Right hindlimb (tissue), 1 donor: ENCODE results near the gene BABAM1.
"Not testable (repeated sequence)": the region's sequence is repeated elsewhere in the genome, so short reads cannot be mapped to it uniquely, and the experiment has no call there.

ENCODE experiments used
- DNase-seq: peaks from one replicate; pipeline ENCODE4 v3.0.0-alpha.2; 2018

The BABAM1 gene

DNA sequence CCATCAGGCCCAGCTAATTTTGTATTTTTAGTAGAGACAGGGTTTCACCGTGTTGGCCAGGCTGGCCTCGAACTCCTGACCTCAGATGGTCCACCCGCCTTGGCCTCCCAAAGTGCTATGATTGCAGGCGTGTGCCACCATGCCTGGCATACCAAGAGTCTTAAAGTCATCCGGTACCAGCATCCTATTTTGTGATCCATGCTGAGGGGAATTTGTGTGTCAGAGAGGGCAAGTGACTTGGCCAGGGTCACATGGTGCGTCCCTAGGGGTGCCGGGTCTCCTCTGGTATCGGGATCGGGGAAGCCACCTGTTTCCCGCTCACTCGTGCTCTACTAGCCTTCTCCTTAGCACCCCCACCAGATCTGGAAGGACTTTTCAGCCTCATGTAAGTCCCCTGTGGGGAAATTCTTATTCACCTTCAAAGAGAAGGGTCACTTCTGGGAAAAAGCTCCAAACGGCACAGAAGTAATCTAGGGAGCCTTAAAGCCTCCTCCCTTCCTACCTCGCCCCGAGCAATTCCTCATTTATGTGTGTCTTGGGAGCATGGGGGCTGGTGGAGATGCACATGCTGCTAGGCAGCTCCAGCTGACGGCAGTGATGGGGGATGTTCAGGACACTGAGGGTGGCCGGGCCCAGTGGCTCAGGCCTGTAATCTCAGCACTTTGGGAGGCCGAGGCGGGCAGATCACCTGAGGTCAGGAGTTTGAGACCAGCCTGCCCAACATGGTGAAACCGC is 8.4 kb downstream of the BABAM1 start:
- no peak for DNase-seq

DNA sequence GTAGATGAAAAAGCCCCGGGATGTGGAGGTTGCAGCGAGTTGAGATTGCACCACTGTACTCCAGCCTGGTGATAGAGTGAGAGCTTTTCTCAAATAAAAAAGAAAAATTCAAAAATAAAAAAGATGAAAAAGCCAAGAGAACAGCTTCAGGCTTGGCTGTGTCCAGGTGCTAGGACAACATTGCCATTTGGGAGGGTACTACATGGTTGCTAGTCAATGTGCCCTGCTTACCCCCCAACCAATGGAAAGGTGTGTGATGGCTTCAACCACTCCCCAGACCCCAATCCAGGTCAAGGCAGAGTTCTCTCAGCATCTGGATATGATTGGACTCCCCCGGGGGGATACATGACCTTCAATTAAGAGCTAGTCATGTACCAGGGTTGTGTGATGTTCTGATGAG is 12.2 kb downstream of the BABAM1 start:
- no peak for DNase-seq

DNA sequence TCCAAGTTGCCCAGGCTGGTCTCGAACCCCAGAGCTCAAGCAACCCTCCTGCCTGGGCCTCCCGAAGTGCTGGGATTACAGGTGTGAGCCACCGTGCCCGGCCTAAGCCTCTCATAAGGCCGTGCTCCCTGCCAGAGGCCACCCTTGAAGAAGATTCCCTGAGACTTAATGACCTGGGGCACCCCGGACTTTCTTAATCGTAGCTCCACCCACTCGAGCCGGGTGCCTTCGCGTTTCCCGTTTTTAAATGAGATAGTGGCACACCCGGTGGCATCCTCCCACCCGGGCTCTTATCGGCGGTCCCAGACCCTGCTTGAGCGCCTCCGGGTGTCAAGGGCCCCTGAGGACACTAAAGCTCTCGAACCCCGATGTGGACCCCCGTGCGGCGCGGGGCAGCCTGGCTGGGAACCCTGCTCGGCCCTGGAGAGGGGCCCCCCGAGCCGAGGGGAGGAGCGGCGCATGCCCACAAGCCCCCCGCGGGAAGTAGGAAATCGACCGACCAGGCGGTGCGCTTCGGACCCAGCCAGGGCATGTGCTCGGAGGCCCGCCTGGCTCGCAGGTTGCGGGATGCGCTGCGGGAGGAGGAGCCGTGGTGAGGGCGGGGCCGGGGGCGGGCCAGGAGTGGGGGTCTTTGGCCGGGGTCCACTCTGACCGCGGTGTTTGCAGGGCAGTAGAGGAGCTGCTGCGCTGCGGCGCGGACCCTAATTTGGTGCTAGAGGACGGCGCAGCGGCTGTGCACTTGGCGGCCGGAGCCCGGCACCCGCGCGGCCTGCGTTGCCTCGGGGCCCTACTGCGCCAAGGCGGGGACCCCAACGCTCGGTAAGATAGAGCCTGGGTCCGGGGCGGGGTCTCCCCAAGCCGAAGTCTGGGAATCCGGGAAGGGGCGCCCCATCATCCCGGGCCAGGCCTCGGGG is 14.4 kb downstream of the BABAM1 start, which contains the start of gene ANKLE1:
Gene ANKLE1, plus strand, starts transcription at position 511 of the 914 bp plus-strand sequence. Its CDS starts 20 bp downstream, at position 531.
- peak; percentile 58 for DNase-seq

DNA sequence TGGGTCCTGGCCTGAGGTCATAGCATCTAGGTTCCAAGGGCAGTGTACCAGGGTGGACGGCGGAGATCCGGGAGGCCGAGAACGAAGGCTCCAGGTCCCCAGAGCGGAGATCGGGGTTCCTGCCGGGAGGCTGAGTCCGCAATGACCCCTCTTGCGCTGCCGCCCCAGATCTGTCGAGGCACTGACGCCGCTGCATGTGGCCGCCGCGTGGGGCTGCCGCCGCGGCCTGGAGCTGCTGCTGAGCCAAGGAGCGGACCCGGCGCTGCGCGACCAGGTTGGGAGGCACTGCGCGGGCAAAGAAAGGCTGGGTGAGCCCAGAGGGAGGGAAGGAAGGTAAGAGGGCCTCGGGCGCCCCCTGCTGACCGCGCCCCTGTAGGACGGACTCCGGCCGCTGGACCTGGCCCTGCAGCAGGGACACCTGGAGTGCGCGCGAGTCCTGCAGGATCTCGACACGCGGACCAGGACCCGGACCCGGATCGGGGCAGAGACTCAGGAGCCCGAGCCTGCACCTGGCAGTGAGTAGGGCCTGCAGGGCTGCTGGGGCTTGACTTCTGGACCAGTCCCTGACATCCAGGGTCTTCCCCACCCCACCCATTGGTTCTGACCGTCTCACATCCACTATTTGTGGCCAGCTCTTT is 15.4 kb downstream of the BABAM1 start:
- DNase-seq: peak; percentile 82

DNA sequence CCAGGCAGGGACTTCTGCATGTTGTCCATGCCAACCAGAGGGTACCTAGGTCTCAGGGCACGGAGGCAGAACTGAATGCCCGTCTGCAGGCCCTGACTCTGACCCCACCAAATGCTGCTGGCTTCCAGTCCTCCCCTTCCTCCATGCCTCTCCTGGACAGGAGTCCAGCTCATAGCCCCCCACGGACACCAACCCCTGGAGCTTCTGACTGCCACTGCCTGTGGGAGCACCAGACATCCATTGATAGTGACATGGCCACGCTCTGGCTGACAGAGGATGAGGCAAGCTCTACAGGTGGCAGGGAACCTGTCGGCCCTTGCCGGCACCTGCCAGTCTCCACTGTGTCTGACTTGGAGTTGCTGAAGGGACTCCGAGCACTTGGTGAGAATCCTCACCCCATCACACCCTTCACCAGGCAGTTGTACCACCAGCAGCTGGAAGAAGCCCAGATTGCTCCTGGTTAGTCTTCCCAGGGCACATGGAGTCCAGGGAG is 16.3 kb downstream of the BABAM1 start:
- no peak for DNase-seq

DNA sequence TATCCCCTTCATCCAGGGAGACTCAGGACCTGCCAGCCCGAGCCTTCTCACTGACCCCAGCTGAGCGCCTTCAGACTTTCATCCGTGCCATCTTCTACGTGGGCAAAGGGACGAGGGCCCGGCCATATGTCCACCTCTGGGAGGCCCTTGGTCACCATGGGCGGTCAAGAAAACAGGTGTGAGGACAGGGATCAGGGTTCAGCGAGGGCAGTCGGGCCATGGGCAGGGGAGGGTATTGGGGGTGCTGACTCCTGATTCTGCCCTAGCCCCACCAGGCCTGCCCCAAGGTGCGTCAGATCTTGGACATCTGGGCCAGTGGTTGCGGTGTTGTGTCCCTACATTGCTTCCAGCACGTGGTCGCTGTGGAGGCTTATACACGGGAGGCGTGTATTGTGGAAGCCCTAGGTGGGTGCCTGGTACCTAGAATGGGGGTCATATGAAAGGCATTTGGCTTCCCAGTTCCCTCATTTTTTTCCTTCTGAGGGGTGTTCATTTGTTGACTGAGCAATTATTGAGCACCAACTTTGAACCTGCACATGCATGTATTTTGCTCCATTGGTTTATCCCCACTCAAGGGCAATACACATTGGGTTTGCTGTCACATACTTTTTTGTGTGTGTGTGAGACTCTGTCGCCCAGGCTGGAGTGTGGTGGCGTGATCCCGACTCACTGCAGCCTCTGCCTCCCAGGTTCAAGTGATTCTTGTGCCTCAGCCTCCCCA is 18.3 kb downstream of the BABAM1 start:
- DNase-seq: no peak

DNA sequence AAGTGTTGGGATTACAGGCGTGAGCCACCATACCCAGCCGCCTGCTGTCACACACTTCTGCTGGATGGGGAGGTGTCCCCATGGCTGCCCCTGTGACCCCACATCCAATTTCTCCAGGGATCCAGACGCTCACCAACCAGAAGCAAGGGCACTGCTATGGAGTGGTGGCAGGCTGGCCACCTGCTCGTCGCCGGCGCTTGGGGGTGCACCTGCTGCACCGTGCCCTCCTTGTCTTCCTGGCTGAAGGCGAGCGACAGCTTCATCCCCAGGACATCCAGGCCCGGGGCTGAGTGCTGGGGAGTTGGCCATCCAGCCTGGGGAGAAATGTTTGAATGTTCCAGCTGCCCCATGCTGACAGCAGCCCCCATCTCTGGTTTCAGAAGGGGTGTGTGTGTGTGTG is 19.0 kb downstream of the BABAM1 start:
- DNase-seq: no peak

DNA sequence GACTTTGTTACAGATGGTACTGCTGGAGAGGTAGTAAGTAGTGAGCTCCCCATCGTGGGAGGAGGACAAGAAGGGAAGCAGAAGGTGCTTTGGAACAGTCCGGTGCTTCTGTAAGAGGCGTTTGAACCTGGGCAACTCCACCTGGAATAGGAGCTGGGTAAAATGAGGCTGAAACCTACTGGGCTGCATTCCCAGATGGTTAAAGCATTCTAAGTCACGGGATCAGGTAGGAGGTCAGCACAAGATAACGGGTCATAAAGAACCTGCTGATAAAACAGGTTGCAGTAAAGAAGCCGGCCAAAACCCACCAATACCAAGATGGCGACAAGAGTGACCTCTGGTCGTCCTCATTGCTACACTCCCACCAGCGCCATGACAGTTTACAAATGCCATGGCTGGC is 19.5 kb downstream of the BABAM1 start:
- DNase-seq: no peak

DNA sequence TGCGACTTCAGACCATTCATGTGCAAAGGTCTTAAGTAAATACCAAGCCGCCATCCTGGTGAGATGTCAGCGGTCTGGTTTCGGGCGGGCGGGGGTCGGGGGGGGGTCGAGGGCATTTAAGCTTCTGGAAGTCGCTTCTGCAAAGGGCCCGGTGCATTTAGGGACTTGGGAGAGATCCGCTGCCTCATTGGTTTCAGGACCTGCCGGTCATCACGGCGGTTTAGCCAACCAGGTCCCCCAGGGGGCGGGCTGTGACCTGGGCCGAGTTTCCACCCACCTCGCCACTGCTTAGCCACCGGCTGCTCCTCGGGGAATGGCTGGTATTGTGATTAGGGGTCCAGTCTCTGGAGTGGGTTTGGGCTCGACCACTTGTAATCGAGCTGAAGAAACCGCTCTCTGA is 22.2 kb downstream of the BABAM1 start:
- DNase-seq: peak; percentile 68

DNA sequence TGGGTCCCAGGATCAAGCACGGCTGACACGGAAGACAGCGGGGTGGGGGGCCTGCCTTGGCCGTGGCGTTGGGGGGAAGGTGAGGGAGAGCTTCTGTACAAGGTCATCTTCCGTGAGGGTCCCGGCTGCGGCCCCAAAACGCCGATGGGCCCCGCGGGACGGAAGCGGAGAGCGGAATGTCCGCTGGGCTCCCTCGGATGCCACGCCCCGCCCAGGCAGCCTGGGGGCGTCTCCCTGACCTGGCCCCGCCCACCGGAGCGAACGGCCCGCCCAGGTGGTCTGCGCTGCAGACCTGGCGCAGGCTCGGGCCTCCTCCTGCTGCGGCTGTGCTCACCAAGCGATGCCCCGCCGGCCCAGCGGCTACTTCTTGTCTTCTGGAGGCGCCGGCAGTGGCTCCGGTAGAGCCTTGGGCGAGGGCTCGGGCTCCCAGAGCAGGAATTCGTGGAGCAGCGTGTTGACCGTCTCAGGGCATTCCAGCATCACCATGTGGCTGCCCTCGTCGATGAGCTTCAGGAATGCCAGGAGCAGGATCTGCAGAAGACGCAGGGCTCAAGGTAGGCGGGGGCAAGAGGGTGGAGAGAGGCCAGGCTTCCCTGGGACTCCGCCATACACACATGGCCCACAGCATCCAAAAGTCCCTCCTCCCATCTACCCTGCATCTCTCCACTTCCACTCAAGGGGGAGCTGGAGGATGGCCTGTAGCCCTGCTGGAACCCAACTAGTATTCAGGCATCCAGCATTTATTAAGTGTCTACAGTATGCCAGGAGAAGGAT is 25.2 kb downstream of the BABAM1 start:
- DNase-seq: peak; percentile 87

DNA sequence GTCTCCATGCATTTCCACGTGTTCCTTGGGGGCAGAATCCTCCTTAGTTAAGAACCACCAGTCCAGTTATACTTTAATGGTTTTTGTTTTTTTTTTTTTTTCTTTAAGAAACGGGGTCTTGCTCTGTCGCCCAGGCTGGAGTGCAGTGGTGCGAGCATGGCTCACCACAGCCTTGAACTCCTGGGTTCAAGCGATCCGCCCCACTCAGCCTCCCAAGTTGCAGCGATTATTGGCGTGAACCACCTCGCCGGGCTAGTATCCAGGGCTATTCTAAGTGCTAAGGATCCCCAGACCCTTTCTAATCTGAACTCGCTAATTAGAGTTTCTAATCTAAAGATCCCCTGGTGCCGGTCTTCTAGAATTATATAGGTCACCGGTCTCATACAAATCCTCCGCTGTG is 26.4 kb downstream of the BABAM1 start:
- no peak for DNase-seq

DNA sequence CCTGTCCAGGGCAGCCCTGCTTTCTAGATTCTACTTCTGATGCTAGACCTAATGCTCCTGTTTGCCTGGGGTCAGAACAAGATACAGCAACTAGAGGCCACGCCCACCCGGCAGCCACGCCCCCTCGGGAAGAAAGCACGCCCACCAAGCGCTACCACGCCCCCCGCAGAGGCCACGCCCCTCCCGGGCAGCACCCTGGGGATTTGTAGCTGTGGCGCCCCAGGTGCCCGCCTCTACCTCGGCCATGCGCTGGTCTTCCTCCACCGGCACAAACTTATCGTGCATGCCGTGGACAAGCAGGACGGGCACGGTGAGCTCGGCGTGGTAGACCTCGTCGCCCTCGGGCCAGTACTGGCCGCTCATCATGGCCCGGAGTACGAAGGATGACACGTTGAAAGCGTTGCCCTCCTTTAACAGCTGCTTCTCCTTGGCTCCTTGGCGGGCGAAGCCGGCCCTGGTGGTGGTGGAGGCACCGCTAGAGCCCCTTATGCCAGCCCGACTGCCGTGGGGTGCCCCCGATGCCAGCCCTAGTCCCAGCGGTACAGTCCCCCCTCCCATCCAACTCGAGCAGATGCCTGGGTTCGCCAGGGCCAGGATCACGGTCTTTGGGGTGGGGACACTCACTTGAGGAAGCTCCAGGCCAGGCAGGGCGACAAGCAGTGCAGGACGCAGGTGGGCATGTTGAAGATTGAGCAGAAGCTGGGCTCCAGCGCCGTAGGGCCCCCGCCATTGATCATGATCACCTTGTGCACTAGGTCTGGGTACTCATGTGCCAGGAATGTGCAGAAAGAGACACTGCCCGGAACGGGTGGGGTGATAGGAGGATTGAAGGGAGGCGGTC is 27.0 kb downstream of the BABAM1 start:
- DNase-seq: no peak

DNA sequence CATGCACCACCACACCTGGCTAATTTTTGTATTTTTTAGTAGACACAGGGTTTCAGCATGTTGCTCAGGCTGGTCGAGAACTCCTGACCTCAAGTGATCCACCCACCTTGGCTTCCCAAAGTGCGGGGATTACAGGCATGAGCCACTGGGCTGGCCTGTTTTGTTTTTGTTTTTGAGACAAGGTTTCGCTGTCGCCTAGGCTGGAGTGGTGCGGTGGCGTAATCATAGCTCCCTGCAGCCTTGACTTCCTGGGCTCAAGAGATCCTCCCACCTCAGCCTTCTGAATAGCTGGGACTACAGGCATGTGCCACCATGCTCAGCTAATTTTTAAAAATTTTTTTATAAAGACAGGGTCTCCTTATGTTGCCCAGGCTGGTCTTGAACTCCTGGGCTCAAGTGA is 28.3 kb downstream of the BABAM1 start:
- not testable (repeated sequence) for DNase-seq

DNA sequence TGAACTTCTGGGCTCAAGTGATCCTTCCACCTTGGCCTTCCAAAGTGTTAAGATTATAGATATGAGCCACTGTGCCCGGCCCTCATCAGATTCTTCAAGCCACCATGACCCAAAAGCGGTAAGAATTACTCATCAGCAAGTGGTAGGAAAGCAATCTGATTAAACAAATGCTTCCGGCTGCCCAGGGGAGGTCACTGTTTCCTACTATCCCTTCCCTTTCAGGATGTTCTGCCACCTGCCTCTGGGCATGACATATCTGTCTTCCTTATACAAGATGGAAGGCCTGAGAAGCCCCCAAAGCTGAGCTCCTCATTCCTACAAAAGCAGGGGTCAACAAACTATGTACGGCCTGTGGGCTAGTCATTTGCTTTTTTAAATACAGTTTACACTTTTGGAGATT is 29.0 kb downstream of the BABAM1 start:
- no peak for DNase-seq

DNA sequence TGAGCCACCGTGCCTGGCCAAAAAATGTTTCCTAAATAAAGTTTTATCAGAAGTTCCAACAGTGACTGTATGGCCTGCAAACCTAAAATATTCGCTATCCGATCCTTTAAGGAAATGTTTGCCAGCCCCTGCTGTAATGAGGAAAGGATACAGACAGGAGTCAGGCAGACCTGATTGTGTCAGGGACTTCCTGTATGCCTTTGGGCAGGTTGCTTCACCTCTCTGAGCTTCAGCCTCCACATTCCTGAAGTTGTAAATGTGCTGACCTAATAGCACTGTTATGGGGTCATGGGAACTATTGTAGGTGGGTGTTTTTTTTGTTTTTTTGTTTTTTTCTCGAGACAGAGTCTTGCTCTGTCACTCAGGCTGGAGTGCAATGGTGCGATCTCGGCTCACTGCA is 29.7 kb downstream of the BABAM1 start:
- no peak for DNase-seq

DNA sequence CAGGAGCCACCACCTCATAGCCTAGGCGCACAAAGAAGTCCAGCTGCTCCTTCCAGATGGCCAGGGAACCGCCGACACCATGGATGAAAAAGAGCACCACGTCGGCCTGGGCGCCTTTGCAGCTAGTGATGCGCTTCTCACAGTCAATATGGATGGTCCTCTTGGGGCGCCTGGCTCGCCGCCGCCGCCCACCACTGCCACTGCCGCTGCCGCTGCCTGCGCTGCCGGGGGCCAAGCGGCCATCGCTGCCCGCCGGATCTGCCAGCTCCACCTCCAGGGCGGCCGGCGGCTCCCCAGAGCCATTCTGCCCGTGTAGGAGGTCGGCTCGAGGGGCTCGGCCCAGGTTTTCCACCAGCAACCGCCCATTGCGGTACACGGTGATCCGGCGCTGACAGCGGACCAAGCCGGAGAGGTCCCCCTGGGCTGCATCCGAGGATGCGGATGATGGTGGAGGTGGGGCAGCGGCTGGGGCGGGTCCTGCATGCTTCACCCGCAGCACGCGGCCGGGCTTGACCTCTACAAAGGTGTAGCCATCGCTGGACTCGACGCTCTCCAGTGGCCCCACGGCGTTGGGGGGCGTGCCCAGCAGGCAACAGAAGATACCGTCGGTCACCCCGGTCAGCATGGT is 33.9 kb downstream of the BABAM1 start:
- no peak for DNase-seq

DNA sequence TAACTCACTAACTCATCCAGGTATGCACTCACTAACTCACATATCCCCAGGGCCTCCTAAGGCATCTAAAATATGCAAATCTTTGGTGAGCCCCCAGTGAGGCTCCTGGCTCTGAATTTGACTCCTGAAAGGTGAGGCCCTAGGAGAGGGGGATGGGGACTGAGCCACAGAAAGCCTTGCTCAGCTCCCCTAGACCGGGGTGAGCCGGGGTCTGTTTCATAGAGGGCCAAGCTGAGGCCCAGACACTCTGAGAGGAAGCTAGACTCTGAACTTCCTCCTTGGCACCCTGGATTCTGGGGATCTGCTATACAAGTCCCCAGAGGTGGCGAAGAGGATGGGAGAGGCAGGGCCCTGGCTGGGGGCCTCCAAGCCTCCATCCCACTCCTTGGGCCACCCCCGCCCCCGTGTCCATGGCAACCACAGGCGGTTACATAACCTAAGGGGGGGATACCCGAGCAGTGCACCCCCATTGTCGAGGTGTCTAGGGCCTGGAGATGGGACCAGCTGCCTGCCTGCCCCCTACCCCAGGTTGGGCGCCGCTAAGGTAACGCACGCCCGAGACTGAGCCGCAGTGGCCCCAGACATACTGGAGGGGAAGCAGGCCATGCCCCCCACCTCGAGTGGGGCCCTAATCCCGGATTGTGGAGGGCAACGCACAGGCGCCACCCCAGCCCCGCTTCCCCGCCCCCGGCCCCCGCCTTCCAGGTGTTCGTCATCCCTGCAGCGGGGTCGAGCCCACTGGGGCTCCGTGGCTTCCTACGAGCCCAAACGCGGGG is 35.3 kb downstream of the BABAM1 start:
- peak; percentile 49 for DNase-seq

DNA sequence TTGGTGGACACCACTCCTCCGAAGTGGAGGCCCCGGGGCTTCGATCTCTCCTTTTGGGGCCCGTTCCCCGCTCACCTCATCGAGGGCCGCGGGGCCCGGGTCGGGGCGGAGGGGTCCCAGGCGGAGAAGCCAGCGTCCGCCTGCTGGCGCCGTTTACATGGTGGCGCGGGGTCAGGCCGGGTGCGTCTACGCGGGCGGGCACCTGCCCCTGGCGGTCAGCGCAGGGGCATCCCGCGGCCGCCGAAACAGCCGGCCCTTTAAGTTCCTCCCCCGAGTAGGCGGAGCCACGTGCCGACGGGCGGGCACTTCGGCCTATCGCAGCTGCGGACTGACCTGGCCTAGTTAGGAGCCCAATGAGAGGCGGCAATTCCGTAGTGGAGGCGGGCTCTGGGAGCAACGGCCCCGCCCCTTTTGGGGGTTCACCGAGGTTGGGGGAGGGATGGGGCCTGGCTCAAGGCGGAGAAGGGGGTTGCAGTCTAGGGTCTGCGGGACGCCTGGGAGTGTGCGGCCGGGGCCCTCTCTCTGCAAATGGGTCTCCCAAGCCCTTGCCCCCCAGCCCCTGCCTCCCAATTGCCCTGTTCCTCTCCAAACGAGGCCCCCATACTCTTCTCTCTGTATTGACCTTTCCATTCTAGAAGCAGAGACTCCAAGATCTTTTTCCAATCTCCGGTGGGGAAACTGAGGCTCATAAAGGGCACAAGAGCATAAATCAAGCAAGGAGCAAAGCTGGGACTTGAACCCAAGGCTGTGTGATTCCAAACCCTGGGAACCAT is 36.1 kb downstream of the BABAM1 start, which contains the start of gene ABHD8:
Gene ABHD8, minus strand, starts transcription at position 259 of the 773 bp plus-strand sequence. CDS start 1,809 bp downstream, outside the sequence.
- DNase-seq: peak; percentile 98

DNA sequence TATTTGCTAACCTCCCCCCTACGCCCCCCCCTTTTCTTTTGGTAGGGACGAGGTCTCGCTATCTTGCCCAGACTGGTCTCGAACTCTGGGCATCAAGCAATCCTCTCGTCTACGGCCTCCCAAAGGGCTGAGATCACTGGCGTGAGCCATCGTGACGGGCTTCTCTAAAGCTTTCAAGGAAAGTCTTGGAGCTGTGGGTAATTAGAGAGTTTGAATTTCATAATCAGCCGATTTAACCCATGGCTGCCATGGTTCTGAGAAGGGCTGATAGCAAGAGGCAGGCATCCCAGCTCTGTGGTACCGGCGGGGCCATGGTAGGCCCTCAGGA is 36.7 kb downstream of the BABAM1 start:
- DNase-seq: no peak
